ENCODE measurements around the gene RPF1.
A peak's percentile ranks its signal among the peaks of the same experiment; 100 is the strongest.

RPF1 gene

DNA sequence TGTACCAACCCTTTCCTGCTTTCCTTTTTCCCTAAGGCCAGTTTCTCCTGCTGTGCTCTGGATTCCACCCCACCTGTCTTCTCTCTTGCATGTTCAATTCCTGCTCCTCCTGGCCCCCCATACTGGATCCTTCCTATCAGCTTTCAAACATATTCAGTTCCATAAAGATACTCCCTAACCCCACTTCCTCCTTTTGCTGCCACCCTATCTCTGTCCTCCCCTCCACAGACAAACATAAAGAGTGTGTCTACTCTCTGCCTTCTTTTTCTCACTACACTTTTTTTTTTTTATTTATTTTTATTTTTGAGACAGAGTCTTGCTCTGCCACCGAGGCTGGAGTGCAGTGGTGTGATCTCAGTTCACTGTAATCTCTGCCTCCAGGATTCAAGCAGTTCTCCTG lies 16.9 kb upstream of the RPF1 start:
- no peak overlapping the region for H3K4me3 ChIP-seq (replicated peaks; ENCODE audit: low read depth, low read length)
- H3K27me3 ChIP-seq (replicated peaks; ENCODE audit: control insufficient read depth, insufficient read depth, low read length), result no peaks in the 10 kb centered on the region; the same call in 1 of the 2 replicates
- no peak for DNase-seq (ENCODE audit: extremely low read depth, insufficient read length)
- TF ChIP-seq, protein P1, sequence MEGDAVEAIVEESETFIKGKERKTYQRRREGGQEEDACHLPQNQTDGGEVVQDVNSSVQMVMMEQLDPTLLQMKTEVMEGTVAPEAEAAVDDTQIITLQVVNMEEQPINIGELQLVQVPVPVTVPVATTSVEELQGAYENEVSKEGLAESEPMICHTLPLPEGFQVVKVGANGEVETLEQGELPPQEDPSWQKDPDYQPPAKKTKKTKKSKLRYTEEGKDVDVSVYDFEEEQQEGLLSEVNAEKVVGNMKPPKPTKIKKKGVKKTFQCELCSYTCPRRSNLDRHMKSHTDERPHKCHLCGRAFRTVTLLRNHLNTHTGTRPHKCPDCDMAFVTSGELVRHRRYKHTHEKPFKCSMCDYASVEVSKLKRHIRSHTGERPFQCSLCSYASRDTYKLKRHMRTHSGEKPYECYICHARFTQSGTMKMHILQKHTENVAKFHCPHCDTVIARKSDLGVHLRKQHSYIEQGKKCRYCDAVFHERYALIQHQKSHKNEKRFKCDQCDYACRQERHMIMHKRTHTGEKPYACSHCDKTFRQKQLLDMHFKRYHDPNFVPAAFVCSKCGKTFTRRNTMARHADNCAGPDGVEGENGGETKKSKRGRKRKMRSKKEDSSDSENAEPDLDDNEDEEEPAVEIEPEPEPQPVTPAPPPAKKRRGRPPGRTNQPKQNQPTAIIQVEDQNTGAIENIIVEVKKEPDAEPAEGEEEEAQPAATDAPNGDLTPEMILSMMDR (IDR thresholded peaks at IDR 0.05; ENCODE audit: insufficient read depth, low read length, poor library complexity, severe bottlenecking), result no peak
- H3K36me3 ChIP-seq (ENCODE audit: control insufficient read depth, insufficient read depth, low read length), result no peaks in the 10 kb centered on the region

DNA sequence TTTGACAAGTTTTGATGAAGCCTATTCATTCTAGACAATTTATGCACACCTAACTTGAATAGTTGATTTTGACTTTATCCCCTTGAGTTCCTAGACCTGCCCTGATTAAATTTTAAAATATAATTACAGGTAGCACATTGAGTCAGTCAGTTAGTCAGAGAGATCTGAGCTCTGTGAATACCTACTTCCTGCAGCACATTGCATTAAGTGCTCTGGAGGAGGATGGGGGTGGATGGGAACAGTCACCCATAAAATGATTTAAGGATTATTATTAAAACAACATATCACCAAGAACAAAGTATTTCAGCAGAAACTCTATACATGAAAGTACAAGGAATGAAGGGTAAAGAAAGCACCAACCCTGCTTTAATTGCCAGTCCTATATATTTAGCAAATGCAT lies 11.8 kb upstream of the RPF1 start:
- TF ChIP-seq, protein P1 (IDR thresholded peaks at IDR 0.05; ENCODE audit: insufficient read depth, low read length, poor library complexity, severe bottlenecking), result no peak
- no peak for DNase-seq (ENCODE audit: extremely low read depth, insufficient read length)
- Histone ChIP-seq H3K4me3 (replicated peaks; ENCODE audit: low read depth, low read length) (no peak overlapping the region), H3K36me3 (ENCODE audit: control insufficient read depth, insufficient read depth, low read length) (no peaks in the 10 kb centered on the region), H3K27me3 (replicated peaks; ENCODE audit: control insufficient read depth, insufficient read depth, low read length) (no peaks in the 10 kb centered on the region; the same call in 1 of the 2 replicates)

DNA sequence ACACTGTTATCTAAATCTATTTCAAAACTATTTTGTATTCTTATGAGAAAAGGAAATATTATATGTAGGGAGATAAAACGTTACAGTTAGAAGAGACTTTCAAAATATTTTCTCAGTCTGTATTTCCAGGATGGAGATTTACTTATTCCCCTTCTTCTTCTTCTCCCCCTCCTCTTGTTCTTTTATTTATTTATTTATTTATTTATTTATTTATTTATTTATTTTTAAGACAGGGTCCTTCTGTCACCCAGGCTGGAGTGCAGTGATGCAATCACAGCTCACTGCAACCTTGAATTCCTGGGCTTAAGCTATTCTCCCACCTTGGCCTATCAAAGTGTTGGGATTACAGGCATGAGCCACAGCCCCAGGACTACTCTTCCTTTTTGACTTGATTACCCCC lies 2.8 kb upstream of the RPF1 start:
- Histone ChIP-seq H3K27me3 (replicated peaks; ENCODE audit: control insufficient read depth, insufficient read depth, low read length) (no peaks in the 10 kb centered on the region), H3K36me3 (ENCODE audit: control insufficient read depth, insufficient read depth, low read length) (no peaks in the 10 kb centered on the region), H3K4me3 (replicated peaks; ENCODE audit: low read depth, low read length) (no peak overlapping the region)
- TF ChIP-seq, protein P1 (IDR thresholded peaks at IDR 0.05; ENCODE audit: insufficient read depth, low read length, poor library complexity, severe bottlenecking), result no peak
- no peak for DNase-seq (ENCODE audit: extremely low read depth, insufficient read length)

DNA sequence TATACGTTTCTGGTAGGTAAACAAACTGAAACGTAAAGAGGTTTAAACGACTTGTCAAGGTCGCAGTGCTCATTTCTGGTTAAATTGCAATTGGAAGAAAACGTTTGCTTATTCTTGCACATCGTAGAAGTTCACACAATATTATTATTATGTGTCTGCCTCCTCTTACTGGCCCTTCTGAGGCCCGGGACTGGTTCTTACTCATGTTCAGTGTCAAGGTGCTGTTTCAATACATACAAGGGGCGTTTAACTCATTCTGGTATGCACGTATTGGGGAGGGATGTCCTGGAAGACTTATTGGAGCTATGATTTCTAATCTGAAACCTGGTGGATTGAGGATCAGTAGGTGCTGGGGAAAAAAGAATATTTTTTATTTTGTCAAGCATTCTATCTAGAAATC lies 932 bp downstream of the RPF1 start:
- no peak for DNase-seq (ENCODE audit: extremely low read depth, insufficient read length)
- H3K36me3 ChIP-seq (ENCODE audit: control insufficient read depth, insufficient read depth, low read length), result no peaks in the 10 kb centered on the region; the same call in 1 of the 2 replicates

DNA sequence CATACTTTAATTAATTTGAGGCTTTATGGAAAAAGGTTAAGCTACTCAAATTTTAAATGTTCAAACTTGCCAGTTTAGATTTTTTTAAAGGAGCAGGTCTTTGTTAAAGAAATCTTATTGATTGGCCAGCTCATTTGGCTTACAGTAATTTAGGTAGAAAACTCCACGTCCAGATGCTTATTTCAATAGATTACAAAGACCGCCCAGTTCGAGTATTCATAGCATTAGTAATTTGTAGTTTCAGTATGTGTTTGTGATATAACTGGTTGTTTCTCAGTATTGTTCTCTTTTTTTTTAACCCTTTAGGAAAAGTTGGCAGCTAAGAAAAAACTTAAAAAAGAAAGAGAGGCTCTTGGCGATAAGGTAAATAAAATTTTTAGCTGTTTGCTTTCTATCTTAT lies 1.6 kb downstream of the RPF1 start:
- Histone ChIP-seq H3K27me3 (replicated peaks; ENCODE audit: control insufficient read depth, insufficient read depth, low read length) (no peaks in the 10 kb centered on the region), H3K4me3 (replicated peaks; ENCODE audit: low read depth, low read length) (peak overlapping the region; percentile 84), H3K36me3 (ENCODE audit: control insufficient read depth, insufficient read depth, low read length) (no peaks in the 10 kb centered on the region; the same call in 1 of the 2 replicates)
- no peak for DNase-seq (ENCODE audit: extremely low read depth, insufficient read length)
- TF ChIP-seq, protein P1 (IDR thresholded peaks at IDR 0.05; ENCODE audit: insufficient read depth, low read length, poor library complexity, severe bottlenecking), result no peak

More for the DNA sequence above, 932 bp downstream of the RPF1 start:
- H3K4me3 ChIP-seq (replicated peaks; ENCODE audit: low read depth, low read length), result peak overlapping the region; percentile 84
- H3K27me3 ChIP-seq (replicated peaks; ENCODE audit: control insufficient read depth, insufficient read depth, low read length), result no peaks in the 10 kb centered on the region
- TF ChIP-seq, protein P1 (IDR thresholded peaks at IDR 0.05; ENCODE audit: insufficient read depth, low read length, poor library complexity, severe bottlenecking), result no peak

DNA sequence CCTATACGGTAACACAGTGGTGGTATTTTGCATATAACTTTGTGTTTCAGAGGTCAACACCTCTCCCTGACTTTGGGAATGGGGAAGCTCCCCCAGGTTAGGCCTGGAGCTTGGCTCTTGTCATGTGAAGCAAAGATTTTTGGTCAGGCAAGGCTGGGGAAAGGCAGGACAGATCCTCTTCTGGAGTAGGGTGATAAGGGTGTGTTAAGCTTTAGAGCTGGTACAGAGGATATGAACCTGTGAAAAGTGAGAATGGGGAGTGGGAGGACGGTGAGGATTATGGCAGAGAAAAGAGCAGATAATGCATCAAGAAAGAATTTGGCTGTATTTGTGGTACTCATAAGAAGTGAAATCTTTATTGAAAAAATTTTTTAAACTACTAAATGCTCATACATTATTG lies 2.3 kb downstream of the RPF1 start:
- no peak for DNase-seq (ENCODE audit: extremely low read depth, insufficient read length)
- Histone ChIP-seq H3K27me3 (replicated peaks; ENCODE audit: control insufficient read depth, insufficient read depth, low read length) (no peaks in the 10 kb centered on the region), H3K4me3 (replicated peaks; ENCODE audit: low read depth, low read length) (no peak overlapping the region), H3K36me3 (ENCODE audit: control insufficient read depth, insufficient read depth, low read length) (no peaks in the 10 kb centered on the region; the same call in none of the 2 replicates)
- TF ChIP-seq, protein P1 (IDR thresholded peaks at IDR 0.05; ENCODE audit: insufficient read depth, low read length, poor library complexity, severe bottlenecking), result no peak

All from GM06990 (cell line).